GM12878 (cell line): ENCODE data around the gene SV2B. TPM values are rescaled to one million over a fixed set of nuclear protein-coding genes. Genes with fewer than 3 reads are reported as not detected.

Experiments used
- ATAC-seq: fragments of 200-7000 bp; cut with Tn5 transposase; 3 replicates; pipeline ENCODE4 v1.9.1; 2020; ENCODE audit warnings: mild to moderate bottlenecking, moderate library complexity
- BruUV-seq: library from RNA; stranded (reverse); fragments of 400-500 nt; replicated peaks from 2 replicates; lab custom pipeline; 2021; lab: Mats Ljungman, UMichigan
- CTCF ChIA-PET: fragments of 300-600 bp; sonication (Branson Sonifier 250); formaldehyde crosslinking; extraction: SDS; loops from one replicate; lab custom pipeline; 2021; ENCODE audit warnings: inconsistent platforms; lab: Yijun Ruan, JAX
- POLR2A ChIA-PET: fragments of 350-600 bp; formaldehyde crosslinking; extraction: SDS; loops from one replicate; lab custom pipeline; 2021; ENCODE audit warnings: inconsistent platforms; lab: Charles Lee
- RAD21 ChIA-PET: fragments of 300-600 bp; sonication (Branson Sonifier 250); formaldehyde crosslinking; loops from one replicate; lab custom pipeline; 2023; ENCODE audit warnings: antibody characterized with exemption; ENCODE audit not compliant: unreplicated experiment; lab: Charles Lee
- SMC1A ChIA-PET: fragments of 300-600 bp; sonication (Branson Sonifier 250); formaldehyde crosslinking; loops from one replicate; lab custom pipeline; 2023; ENCODE audit not compliant: unreplicated experiment, uncharacterized antibody; lab: Charles Lee
- DNase-seq: peaks from one replicate; pipeline ENCODE4 v3.0.0-alpha.2; 2011; ENCODE audit warnings: low read depth, low spot score
- FAIRE-seq: peaks from 3 replicates; lab custom pipeline; 2011; peaks lifted over from hg19 to GRCh38; lab: Jason Lieb, UNC
- H2AFZ ChIP-seq: 2 replicates; pipeline ENCODE4 v1.6.0; 2011; ENCODE audit warnings: low read depth, low read length, control low read depth; ENCODE audit not compliant: control insufficient read depth
- H3K27ac ChIP-seq: 2 replicates; pipeline ENCODE4 v1.5.1; 2011; ENCODE audit warnings: control low read depth; ENCODE audit not compliant: control insufficient read depth, insufficient read depth
- H3K27me3 ChIP-seq, 2 experiments: replicated peaks in 1 of 2; 2 replicates each; pipeline versions ENCODE4 v1.6.0 to v1.6.1; 2011; ENCODE audit warnings: low read length in 1 of 2; ENCODE audit not compliant: control insufficient read depth in 2 of 2, insufficient read depth in 2 of 2
- H3K36me3 ChIP-seq, 2 experiments: 2 replicates each; pipeline ENCODE4 v1.5.1; 2011; ENCODE audit warnings: low read length in 1 of 2; ENCODE audit not compliant: control insufficient read depth in 2 of 2, insufficient read depth in 2 of 2
- H3K4me1 ChIP-seq: 2 replicates; pipeline ENCODE4 v1.6.1; 2011; ENCODE audit warnings: mild to moderate bottlenecking, low read length, moderate library complexity, mixed read lengths; ENCODE audit not compliant: control insufficient read depth, insufficient read depth
- H3K4me2 ChIP-seq: 2 replicates; pipeline ENCODE4 v1.6.0; 2011; ENCODE audit warnings: control low read depth; ENCODE audit not compliant: control insufficient read depth, insufficient read depth
- H3K4me3 ChIP-seq: fragments of 200-600 bp; sonication (generic); 2 replicates; pipeline ENCODE4 v1.5.1; 2016
- H3K79me2 ChIP-seq: 2 replicates; pipeline ENCODE4 v1.6.0; 2011; ENCODE audit warnings: low read length; ENCODE audit not compliant: control insufficient read depth, insufficient read depth
- H3K9ac ChIP-seq: 2 replicates; pipeline ENCODE4 v1.8.0; 2011; ENCODE audit warnings: low read length, control low read depth, mixed read lengths; ENCODE audit not compliant: control insufficient read depth, insufficient read depth
- H3K9me3 ChIP-seq: replicated peaks from 3 replicates; pipeline ENCODE4 v1.5.1; 2011; ENCODE audit warnings: mild to moderate bottlenecking, low read length; ENCODE audit not compliant: control insufficient read depth, insufficient read depth
- H4K20me1 ChIP-seq: 2 replicates; pipeline ENCODE4 v1.6.0; 2011; ENCODE audit not compliant: control insufficient read depth, insufficient read depth
- ATF7 ChIP-seq: fragments of 450-650 bp; IDR thresholded peaks from 2 replicates; pipeline ENCODE4 v1.6.1; 2016; ENCODE audit warnings: low read depth, mild to moderate bottlenecking
- CEBPB ChIP-seq, 2 experiments: fragments of 150-350 bp in 1 of 2; IDR thresholded peaks; 2 replicates each; pipeline ENCODE4 v1.6.1; 2012 to 2014; ENCODE audit warnings: low read depth in 2 of 2, low read length in 2 of 2, borderline replicate concordance in 1 of 2, inconsistent platforms in 1 of 2
- CREB1 ChIP-seq: IDR thresholded peaks from 2 replicates; pipeline ENCODE4 v1.6.1; 2012; ENCODE audit warnings: low read depth, mild to moderate bottlenecking, inconsistent platforms
- FOXK2 ChIP-seq: fragments of 450-650 bp; IDR thresholded peaks from 2 replicates; pipeline ENCODE4 v1.6.1; 2017; ENCODE audit warnings: mild to moderate bottlenecking, moderate library complexity
- HCFC1 ChIP-seq: fragments of 150-350 bp; IDR thresholded peaks from 2 replicates; pipeline ENCODE4 v1.6.1; 2014; ENCODE audit warnings: low read length
- HSF1 ChIP-seq: fragments of 150-350 bp; IDR thresholded peaks from 2 replicates; pipeline ENCODE4 v1.6.1; 2014; ENCODE audit warnings: mild to moderate bottlenecking, low read depth, low read length
- IRF3 ChIP-seq: fragments of 450-650 bp; IDR thresholded peaks from 2 replicates; pipeline ENCODE4 v1.6.1; 2014; ENCODE audit warnings: mild to moderate bottlenecking
- NFIC ChIP-seq: IDR thresholded peaks from 2 replicates; pipeline ENCODE4 v1.6.1; 2012; ENCODE audit warnings: low read depth, mild to moderate bottlenecking, inconsistent platforms, low read length, moderate library complexity
- SMAD5 ChIP-seq: IDR thresholded peaks from 2 replicates; pipeline ENCODE4 v1.6.1; 2016; ENCODE audit warnings: antibody characterized with exemption, low read depth
- SPI1 ChIP-seq: IDR thresholded peaks from 2 replicates; pipeline ENCODE4 v1.6.1; 2011; ENCODE audit warnings: low read depth, mild to moderate bottlenecking, low read length, moderate library complexity, borderline replicate concordance; ENCODE audit not compliant: insufficient read depth
- STAT1 ChIP-seq: fragments of 450-650 bp; conservative IDR thresholded peaks from 2 replicates; pipeline ENCODE4 v1.6.1; 2014; ENCODE audit warnings: antibody characterized with exemption, mild to moderate bottlenecking
- TCF7 ChIP-seq: IDR thresholded peaks from 2 replicates; pipeline ENCODE4 v1.6.1; 2014; ENCODE audit warnings: antibody characterized with exemption, borderline replicate concordance
- WGBS: methylation state at CpG from one replicate; pipeline ENCODE4 v1.1.6; 2016; ENCODE audit warnings: low lambda C conversion rate; ENCODE audit not compliant: insufficient replicate concordance, insufficient coverage; ENCODE audit errors: missing lambda C conversion rate; 5-methylcytosine and 5-hydroxymethylcytosine counted together
- in situ Hi-C: fragments of 300-500 bp; cut with MboI; formaldehyde crosslinking; loops from 9 replicates; pipeline ENCODE4 v1.14.3; 2018; ENCODE audit warnings: mixed read lengths
- intact Hi-C: fragments of 100-400 bp; cut with micrococcal nuclease; formaldehyde crosslinking; loops from one replicate; pipeline ENCODE4 v1.14.2; 2022; ENCODE audit not compliant: unreplicated experiment
- polyA plus RNA-seq, 11 experiments: library from polyadenylated mRNA; depleted of rRNA in 4 of 11; unstranded in 6 of 11; stranded (reverse) in 5 of 11; fragments of >200 nt; fragmentation: Nextera tagmentation in 4 of 11; fragmentation: Illumina TruSeq in 1 of 11; extraction: Ambion mirVana in 4 of 11; extraction: Trizol in 1 of 11; gene quantifications; 1 replicate in 1 of 11; 2 replicates in 10 of 11; pipeline versions ENCODE4 v1.2.1 to v1.2.3, GENCODE V29; 2011 to 2016; ENCODE audit warnings: inconsistent platforms in 2 of 11, missing spikeins in 2 of 11, low read depth in 1 of 11
- total RNA-seq, 4 experiments: library from RNA; depleted of rRNA in 3 of 4; stranded (reverse); fragments of >200 nt in 3 of 4; fragmentation: Illumina TruSeq in 1 of 4; extraction: Trizol in 1 of 4; gene quantifications; 2 replicates each; pipeline versions ENCODE4 v1.2.1 to v1.2.3, GENCODE V29; 2013 to 2021

SV2B gene
- total and polyA plus RNA-seq, 10 of the 15 experiments (the other 5 are each of a cell fraction or from before 2014, with no cell fraction given) = 0.03 to 1.7 (median 1.3) TPM

- 87% methylated on average over 9 of the region's 9 CpGs for WGBS
- Histone ChIP-seq H3K9ac (no peak overlapping the region), H3K4me1 (peaks cover 24% of the 10 kb centered on the region), H2AFZ (no peak overlapping the region), H3K4me2 (peak overlapping the region; percentile 72), H3K9me3 (no peaks in the 10 kb centered on the region), H3K27me3 (no peaks in the 10 kb centered on the region), H3K79me2 (no peaks in the 10 kb centered on the region), H4K20me1 (no peaks in the 10 kb centered on the region), H3K4me3 (no peak overlapping the region), H3K27ac (no peak overlapping the region), H3K36me3 (no peaks in the 10 kb centered on the region)
- no peak for DNase-seq
- SMC1A ChIA-PET = interaction anchor here (1.2 to 1.5 kb wide), 3 partner anchors 17 to 81 kb away, joined by 3 read pairs; no protein-coding TSS in a partner anchor
- no peak for FAIRE-seq
- POLR2A ChIA-PET = interaction anchor here (0.9 kb wide), 1 partner anchor 9 kb away, joined by 3 read pairs; no protein-coding TSS in a partner anchor
- BruUV-seq = no TSS peak
- in situ Hi-C loops = no loop called here
- ATAC-seq = no peak
- TF ChIP-seq IRF3 = no peak
- no peak for TF ChIP-seq SMAD5
- RAD21 ChIA-PET = interaction anchor here (2.1 kb wide), 1 partner anchor 9 kb away, joined by 8 read pairs; no protein-coding TSS in a partner anchor
- intact Hi-C loops = no loop called here
- CTCF ChIA-PET = interaction anchor here (1.0 to 2.1 kb wide), 3 partner anchors 9 to 81 kb away, joined by 3 to 6 read pairs (median 4); no protein-coding TSS in a partner anchor
Observed at GRCh38 chr15:91136386-91136923, 36.4 kb downstream of the SV2B start.

- intact Hi-C loops (no loop called here), in situ Hi-C loops (no loop called here)
- no peak overlapping the region for H3K4me2 ChIP-seq
- POLR2A ChIA-PET = interaction anchor here (0.6 kb wide), 1 partner anchor 27 kb away, joined by 3 read pairs; no protein-coding TSS in a partner anchor
- no peak for DNase-seq
- no peak for FAIRE-seq
- no peak overlapping the region for H3K4me3 ChIP-seq
- peaks cover 14% of the 10 kb centered on the region for H3K4me1 ChIP-seq
- TF ChIP-seq STAT1 (no peak), TCF7 (peak; percentile 64; the same call in 1 of the 2 replicates), ATF7 (no peak), FOXK2 (no peak), CEBPB (IDR thresholded peaks at IDR 0.05; ENCODE audit: borderline replicate concordance in 1 of 2, low read depth in 2 of 2, low read length in 2 of 2) (no peak), NFIC (0 out of 2 replicates have a peak, but pooled peaks have one; percentile 5), HSF1 (no peak), CREB1 (0 out of 2 replicates have a peak, but pooled peaks have one; percentile 23), SPI1 (no peak), HCFC1 (no peak)
- TF ChIP-seq, all 136 proteins: peak for 3
- no peak for ATAC-seq
- Histone ChIP-seq H3K27ac (no peak overlapping the region), H3K27me3 (no peaks in the 10 kb centered on the region), H4K20me1 (no peaks in the 10 kb centered on the region), H3K9me3 (no peaks in the 10 kb centered on the region), H3K9ac (no peak overlapping the region), H2AFZ (no peak overlapping the region), H3K36me3 (no peaks in the 10 kb centered on the region), H3K79me2 (no peaks in the 10 kb centered on the region)
- BruUV-seq = no TSS peak
- ChIA-PET SMC1A (interaction anchor here (0.9 to 2.7 kb wide), 8 partner anchors 8 to 84 kb away, joined by 3 to 12 read pairs (median 4); partner anchors contain the start of gene SV2B), RAD21 (interaction anchor here (0.7 to 1.6 kb wide), 4 partner anchors 14 to 85 kb away, joined by 3 to 6 read pairs (median 4); no protein-coding TSS in a partner anchor), CTCF (interaction anchor here (0.8 to 1.7 kb wide), 11 partner anchors 11 to 158 kb away, joined by 3 to 11 read pairs (median 3); no protein-coding TSS in a partner anchor)
- WGBS = 89% methylated on average over 1 of the region's 1 CpG
Observed at GRCh38 chr15:91140601-91141000, 40.5 kb downstream of the SV2B start.
